Head of caudate nucleus (tissue), 42 donors: ENCODE data around the gene GPC5.

Experiments used
- DNase-seq, 42 donors: peaks; one replicate each; pipeline versions ENCODE4 v3.0.0 to v3.0.0-alpha.2; 2020 to 2021; ENCODE audit warnings: mixed read lengths in 7 of 42
- intact Hi-C: fragments of 100-400 bp; cut with DNase I; formaldehyde crosslinking; loops from one replicate; pipeline ENCODE4 v1.15.0; 2022

The GPC5 gene

DNA sequence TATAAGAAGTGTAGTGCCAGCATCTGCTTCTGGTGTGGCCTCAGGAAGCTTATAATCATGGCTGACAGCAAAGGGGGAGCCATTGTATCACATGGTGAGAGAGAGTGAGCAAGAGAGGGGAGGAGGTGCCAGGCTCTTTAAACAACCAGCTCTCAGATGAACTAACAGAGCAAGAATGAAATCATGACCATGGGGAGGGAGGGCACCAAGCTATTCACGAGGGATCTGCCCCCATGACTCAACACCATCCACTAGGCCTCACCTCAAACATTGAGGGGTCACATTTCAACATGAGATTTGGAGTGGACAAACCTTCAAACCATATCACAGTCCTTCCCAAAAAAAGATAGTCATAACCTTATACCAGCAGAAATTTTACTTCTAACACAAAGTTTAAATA lies 174.0 kb downstream of the GPC5 start:
- peak in 1 of 42 donors; percentile 4 for DNase-seq
- intact Hi-C loops = no loop called here

GRCh38 chr13:91572944-91573598 lies 174.7 kb downstream of the GPC5 start:
- intact Hi-C loops = no loop called here
- peak in 3 of 42 donors; percentile 10 to 52 (median 11) for DNase-seq

DNA sequence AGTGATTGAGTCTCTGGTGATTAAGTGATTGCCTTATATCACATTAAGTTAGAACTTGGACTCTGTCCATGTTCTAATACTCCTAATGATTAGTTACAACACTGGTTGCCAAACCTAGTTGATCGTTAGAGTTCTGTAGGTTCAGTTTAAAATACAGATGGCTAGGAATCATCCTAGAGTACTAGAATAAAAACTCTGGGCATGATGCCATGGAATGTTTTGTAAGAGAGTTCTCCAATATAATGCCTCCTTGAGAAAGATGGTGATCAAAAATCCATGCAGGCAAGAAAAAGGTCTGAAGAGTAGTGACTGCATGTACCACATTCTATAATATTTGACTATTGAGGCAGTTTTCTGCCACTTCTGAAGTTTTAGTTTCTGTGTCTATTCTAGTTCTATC lies 176.3 kb downstream of the GPC5 start:
- DNase-seq = no peak
- intact Hi-C loops = no loop called here

DNA sequence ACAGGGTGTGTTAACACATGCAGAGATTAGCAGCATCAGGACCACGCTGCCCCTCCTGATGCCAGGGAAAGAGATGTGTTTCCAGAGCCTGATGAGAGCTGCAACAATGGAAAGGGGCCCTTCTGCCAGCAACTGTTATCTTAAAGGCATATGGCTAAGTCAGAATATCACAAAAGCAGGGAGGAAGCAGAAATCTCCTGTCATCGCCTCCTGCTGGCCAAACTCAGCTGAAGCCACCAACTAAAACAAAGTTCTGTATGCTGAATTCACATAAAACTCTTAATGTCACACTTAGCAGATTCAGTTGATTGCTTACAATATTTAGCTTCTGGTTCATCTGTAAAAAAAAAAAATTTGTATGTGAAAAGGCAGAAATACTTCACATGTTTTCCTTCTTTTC lies 178.2 kb downstream of the GPC5 start:
- DNase-seq = no peak
- intact Hi-C loops = no loop called here

- intact Hi-C loops = no loop called here
- no peak for DNase-seq
These were observed 180.9 kb downstream of the GPC5 start for GRCh38 chr13:91579320-91579719.

- no peak for DNase-seq
- intact Hi-C loops = no loop called here
These were observed 182.3 kb downstream of the GPC5 start for GRCh38 chr13:91580749-91581148.

DNA sequence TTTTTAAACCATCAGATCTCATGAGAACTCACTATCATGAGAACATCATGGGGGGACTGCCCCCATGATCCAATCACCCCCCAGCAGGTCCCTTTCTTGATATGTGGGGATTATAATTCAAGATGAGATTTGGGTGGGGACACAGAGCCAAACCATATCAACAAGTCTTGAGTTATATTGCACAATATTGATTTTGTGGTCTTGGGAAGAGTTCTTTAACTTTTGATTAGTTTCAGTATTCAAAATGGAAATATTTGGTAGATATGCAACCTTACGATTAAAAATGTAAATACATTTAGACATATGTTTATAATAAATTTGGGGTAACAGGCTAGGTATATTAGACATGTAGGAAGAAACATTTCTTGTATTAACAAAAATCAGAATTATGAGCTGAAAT lies 188.2 kb downstream of the GPC5 start:
- DNase-seq = no peak

GRCh38 chr13:91588541-91588940 lies 190.1 kb downstream of the GPC5 start:
- intact Hi-C loops = no loop called here
- DNase-seq = no peak

More for the DNA sequence above, 188.2 kb downstream of the GPC5 start:
- intact Hi-C loops = no loop called here

- DNase-seq = no peak
- intact Hi-C loops = no loop called here
These were observed 193.9 kb downstream of the GPC5 start for GRCh38 chr13:91592056-91593014.

DNA sequence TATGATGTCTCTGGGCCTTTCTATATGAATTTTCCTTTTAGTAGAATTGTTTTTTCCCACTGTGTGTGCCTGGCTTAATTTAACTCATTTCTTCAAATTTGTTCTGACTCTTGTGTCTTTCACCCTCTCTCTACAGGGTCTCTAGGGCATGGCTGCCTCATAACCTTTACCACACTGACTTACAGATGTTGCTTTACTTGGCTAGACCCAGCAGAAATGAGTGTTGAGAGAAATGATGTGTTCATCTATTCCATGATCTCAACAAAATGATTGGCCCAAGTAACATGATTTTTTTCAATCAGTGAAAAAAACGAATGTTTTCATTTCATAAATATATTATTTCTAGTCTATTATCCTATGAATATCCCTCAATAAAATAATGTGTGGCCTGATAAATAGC lies 195.0 kb downstream of the GPC5 start:
- DNase-seq = no peak
- intact Hi-C loops = no loop called here

DNA sequence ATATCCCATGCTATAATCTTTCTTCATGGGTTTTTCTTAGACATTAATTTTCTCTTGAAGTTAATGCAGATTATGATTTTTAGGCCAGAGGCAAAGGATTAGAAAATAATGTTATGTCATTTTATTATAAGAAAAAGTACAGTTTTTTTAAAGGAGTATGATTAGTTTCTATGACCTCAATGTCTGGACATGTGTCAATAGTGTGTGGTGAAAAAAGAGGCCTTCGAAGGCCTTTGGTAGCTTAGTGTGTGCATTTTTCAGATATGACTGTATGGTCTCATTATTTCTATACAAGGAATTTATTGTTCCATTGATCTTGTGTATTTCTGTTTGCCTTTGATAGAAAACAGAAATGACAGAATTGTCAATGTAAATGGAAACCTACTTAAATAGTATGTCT lies 195.6 kb downstream of the GPC5 start:
- intact Hi-C loops = no loop called here

GRCh38 chr13:91595677-91596076 lies 197.3 kb downstream of the GPC5 start:
- intact Hi-C loops = no loop called here
- DNase-seq = no peak

More for the DNA sequence above, 195.6 kb downstream of the GPC5 start:
- DNase-seq = no peak

DNA sequence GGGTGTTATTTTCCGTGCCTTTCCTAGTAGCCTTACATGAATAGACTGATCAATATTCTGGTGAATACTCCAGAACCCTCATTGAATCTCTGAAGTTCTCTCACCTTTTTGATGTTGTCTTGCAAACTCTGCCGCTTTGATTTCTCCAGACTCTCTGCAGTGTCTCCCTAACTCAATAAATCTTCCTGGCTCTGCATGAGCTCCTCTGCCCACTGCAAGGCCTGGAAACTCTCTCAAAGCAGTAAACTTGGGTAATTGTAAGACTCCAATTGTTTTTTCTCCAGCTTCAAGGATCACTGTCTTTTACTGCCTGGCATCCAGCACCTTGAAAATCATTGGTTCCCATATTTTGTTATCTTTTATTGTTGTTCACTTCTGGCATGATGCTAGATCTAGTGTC lies 198.4 kb downstream of the GPC5 start:
- intact Hi-C loops = no loop called here
- DNase-seq = no peak

- intact Hi-C loops = no loop called here
- no peak for DNase-seq
These were observed 200.2 kb downstream of the GPC5 start for GRCh38 chr13:91598655-91599054.

- no peak for DNase-seq
- intact Hi-C loops = no loop called here
These were observed 202.9 kb downstream of the GPC5 start for GRCh38 chr13:91601273-91601672.

DNA sequence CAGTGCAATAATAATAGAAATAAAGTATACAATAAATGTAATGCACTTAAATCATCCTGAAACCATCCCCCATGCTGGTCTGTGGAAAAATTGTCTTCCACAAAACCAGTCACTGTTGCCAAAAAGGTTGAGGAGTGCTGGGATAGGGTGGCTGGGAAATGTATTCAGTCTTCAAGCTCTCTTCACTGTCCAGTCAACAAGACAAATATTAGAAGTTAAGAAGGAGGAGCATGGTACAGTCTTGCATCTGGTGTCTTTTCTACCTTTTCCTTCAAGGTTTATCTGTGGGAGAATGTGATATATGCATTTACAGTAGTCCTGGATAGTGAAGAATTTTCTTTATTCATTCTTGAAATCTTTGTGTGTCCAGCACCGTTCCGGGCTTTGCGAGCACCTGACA lies 203.4 kb downstream of the GPC5 start:
- DNase-seq = no peak
- intact Hi-C loops = no loop called here

- intact Hi-C loops = no loop called here
- DNase-seq = no peak
These were observed 210.9 kb downstream of the GPC5 start for GRCh38 chr13:91609353-91609752.

DNA sequence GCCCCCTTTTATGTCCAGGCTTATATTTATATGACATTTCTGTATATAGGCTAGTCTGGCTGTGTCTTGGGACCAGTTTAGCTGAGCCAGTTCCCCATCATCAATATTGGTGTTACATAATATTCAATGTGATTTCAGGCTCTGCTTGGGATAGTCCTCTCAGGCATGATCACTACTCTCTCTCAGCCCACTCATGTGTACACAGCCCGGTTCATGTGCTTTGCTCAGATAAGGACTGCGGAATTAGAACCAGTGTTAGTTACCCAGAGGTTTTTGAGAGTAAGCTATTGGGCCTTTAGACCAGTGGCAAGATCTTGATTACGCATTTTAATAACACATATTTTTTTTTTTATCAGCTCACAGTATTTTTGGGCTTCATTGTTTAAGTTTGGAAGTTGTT lies 219.9 kb downstream of the GPC5 start:
- DNase-seq = no peak
- intact Hi-C loops = no loop called here

DNA sequence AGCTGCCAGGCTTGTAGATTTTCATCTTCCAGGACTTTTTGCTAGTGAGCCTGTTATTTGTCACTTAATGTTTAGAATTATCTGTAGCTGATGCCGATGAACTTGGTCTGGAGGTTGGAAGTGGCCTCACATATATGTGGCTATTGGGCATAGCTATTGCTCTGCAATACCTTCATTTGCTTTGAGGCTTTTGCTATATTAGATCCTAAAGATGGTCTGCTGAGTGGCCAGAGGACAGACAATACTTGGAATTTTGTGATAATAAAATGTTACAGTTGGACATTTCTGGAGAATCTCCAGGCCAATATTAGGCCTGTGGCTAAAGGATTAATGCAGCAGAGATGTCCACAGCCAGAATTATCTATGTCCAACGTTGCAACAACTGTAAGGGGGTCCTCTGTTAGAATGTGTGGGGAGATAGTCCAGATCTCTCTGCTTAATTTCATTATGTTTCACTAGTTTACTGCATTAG lies 222.3 kb downstream of the GPC5 start:
- no peak for DNase-seq
- intact Hi-C loops = no loop called here

DNA sequence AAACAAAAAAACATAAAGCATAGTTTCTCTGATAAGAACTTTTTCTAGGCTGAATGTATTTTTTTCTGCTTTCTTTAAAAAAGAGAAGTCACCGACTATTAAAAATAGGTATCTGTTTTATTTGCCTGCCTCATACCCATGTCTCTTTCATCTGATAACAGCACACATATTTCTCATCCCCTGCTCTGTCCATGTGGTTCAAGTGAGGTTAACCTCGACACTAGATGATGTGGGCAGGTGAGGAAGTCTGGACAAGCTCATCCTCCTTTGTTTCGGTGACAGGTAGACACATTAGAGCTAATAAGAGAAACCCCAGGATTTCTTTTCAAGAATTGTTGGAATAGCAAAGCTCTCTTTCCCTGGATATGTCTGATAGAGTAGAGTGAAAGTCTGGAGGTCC lies 222.7 kb downstream of the GPC5 start:
- intact Hi-C loops = no loop called here
- no peak for DNase-seq

- intact Hi-C loops = no loop called here
- DNase-seq = no peak
These were observed 223.5 kb downstream of the GPC5 start for GRCh38 chr13:91621963-91622362.
